HG02973 (cell line): ENCODE data around the gene SNRNP27.
A peak's percentile ranks its signal among the peaks of the same experiment; 100 is the strongest.
"Not testable (repeated sequence)": the region's sequence is repeated elsewhere in the genome, so short reads cannot be mapped to it uniquely, and the experiment has no call there.

Source experiments
- ATAC-seq: cut with Tn5 transposase; IDR thresholded peaks from one replicate; pipeline ENCODE4 v1.9.1; 2021; ENCODE audit warnings: moderate library complexity; ENCODE audit not compliant: unreplicated experiment

SNRNP27 gene

GRCh38 chr2:69945441-69945840 lies 51.7 kb downstream of the SNRNP27 start:
- ATAC-seq = no peak

- ATAC-seq = no peak
Observed at GRCh38 chr2:69945941-69946340, 52.2 kb downstream of the SNRNP27 start.

GRCh38 chr2:69946351-69947324 lies 52.9 kb downstream of the SNRNP27 start:
- peak; percentile 78 for ATAC-seq

GRCh38 chr2:69947325-69947931 lies 53.7 kb downstream of the SNRNP27 start:
- no peak for ATAC-seq

GRCh38 chr2:69948032-69948962 lies 54.5 kb downstream of the SNRNP27 start:
- no peak for ATAC-seq

GRCh38 chr2:69948963-69949645 lies 55.3 kb downstream of the SNRNP27 start:
- no peak for ATAC-seq

- ATAC-seq = no peak
Observed at GRCh38 chr2:69950241-69950640, 56.5 kb downstream of the SNRNP27 start.

GRCh38 chr2:69950671-69951070 lies 56.9 kb downstream of the SNRNP27 start:
- ATAC-seq = not testable (repeated sequence)

GRCh38 chr2:69952336-69953115 lies 58.8 kb downstream of the SNRNP27 start:
- ATAC-seq = no peak

- no peak for ATAC-seq
Observed at GRCh38 chr2:69954084-69954483, 60.3 kb downstream of the SNRNP27 start.
